Transverse colon (tissue), 4 donors: ENCODE data around the gene GABRG3. TPM values are rescaled to one million over a fixed set of nuclear protein-coding genes. Genes with fewer than 3 reads are reported as not detected.

Experiments
- DNase-seq: peaks from one replicate; pipeline ENCODE4 v3.0.0-alpha.2; 2019
- H3K27ac ChIP-seq, 4 donors: fragments of 200-600 bp; sonication (generic); 2 replicates each; pipeline ENCODE4 v1.5.1; 2016 to 2018; ENCODE audit warnings: inconsistent platforms in 4 of 4
- H3K27me3 ChIP-seq: fragments of 200-600 bp; sonication (generic); 2 replicates; pipeline ENCODE4 v1.5.1; 2017; ENCODE audit warnings: inconsistent platforms
- H3K36me3 ChIP-seq, 4 donors: fragments of 200-600 bp; sonication (generic); 2 replicates each; pipeline ENCODE4 v1.5.1; 2017 to 2019; ENCODE audit warnings: inconsistent platforms in 4 of 4
- H3K4me1 ChIP-seq, 4 donors: fragments of 200-600 bp; sonication (generic); 2 replicates each; pipeline ENCODE4 v1.5.1; 2017 to 2020; ENCODE audit warnings: inconsistent platforms in 4 of 4
- H3K4me3 ChIP-seq, 4 donors: fragments of 200-600 bp; sonication (generic); 1 replicate in 1 of 4; 2 replicates in 3 of 4; pipeline versions ENCODE4 v1.5.1 to v1.6.1; 2017 to 2019; ENCODE audit warnings: inconsistent platforms in 4 of 4
- H3K9me3 ChIP-seq, 2 donors: fragments of 200-600 bp; sonication (generic); 2 replicates each; pipeline ENCODE4 v1.5.1; 2017 to 2019; ENCODE audit warnings: inconsistent platforms in 2 of 2
- CTCF ChIP-seq, 5 experiments: fragments of 200-600 bp in 3 of 5; fragments of 450-650 bp in 2 of 5; sonication (generic) in 3 of 5; IDR thresholded peaks; 1 replicate in 2 of 5; 2 replicates in 3 of 5; pipeline ENCODE4 v1.5.1; 2016 to 2017; ENCODE audit warnings: antibody characterized with exemption in 5 of 5, inconsistent platforms in 3 of 5, mild to moderate bottlenecking in 2 of 5, moderate library complexity in 1 of 5
- EP300 ChIP-seq: sonication (generic); formaldehyde crosslinking; IDR thresholded peaks from one replicate; pipeline ENCODE4 v1.6.1; 2017; ENCODE audit warnings: antibody characterized with exemption, low read depth
- POLR2A ChIP-seq: fragments of 450-650 bp; IDR thresholded peaks from one replicate; pipeline ENCODE4 v1.6.1; 2016; ENCODE audit warnings: antibody characterized with exemption, mild to moderate bottlenecking, moderate library complexity
- POLR2AphosphoS5 ChIP-seq, 3 donors: sonication (generic); formaldehyde crosslinking; IDR thresholded peaks; one replicate each; pipeline ENCODE4 v1.6.1; 2016; ENCODE audit warnings: antibody characterized with exemption in 3 of 3
- WGBS, 2 donors: methylation state at CpG; one replicate each; pipeline ENCODE4 v1.1.5; 2018; ENCODE audit warnings: low coverage in 1 of 2; 5-methylcytosine and 5-hydroxymethylcytosine counted together
- in situ Hi-C, 4 donors: fragments of 200-750 bp; cut with MboI; loops; one replicate each; pipeline versions ENCODE4 v1.15.0 to v1.15.1; 2017; ENCODE audit warnings: low sequenced_read_pairs in 3 of 4, low pct_ligation_motif_present in 1 of 4, low pct_unique_long_range_greater_than_20kb in 1 of 4
- intact Hi-C: fragments of 100-400 bp; cut with DNase I; formaldehyde crosslinking; loops from one replicate; pipeline ENCODE4 v1.15.1; 2023; ENCODE audit warnings: low total_unique reads
- total RNA-seq, 4 donors: library from RNA; depleted of rRNA; stranded (reverse); fragments of >200 nt; gene quantifications; one replicate each; pipeline ENCODE4 v1.1.0, GENCODE V29; 2016

GABRG3 gene
- total RNA-seq, 4 donors from 2014 or later, result not detected

GRCh38 chr15:27327467-27328025 is 356.6 kb downstream of the GABRG3 start:
- in situ Hi-C loops, result no loop called here
- Histone ChIP-seq H3K9me3 (peaks cover 9 to 10% of the 10 kb centered on the region in 2 donors), H3K4me3 (no peak overlapping the region), H3K27me3 (no peaks in the 10 kb centered on the region), H3K36me3 (no peaks in the 10 kb centered on the region), H3K4me1 (no peaks in the 10 kb centered on the region), H3K27ac (no peak overlapping the region)
- DNase-seq, result no peak
- no peak for TF ChIP-seq EP300
- TF ChIP-seq POLR2AphosphoS5 (IDR thresholded peaks at IDR 0.05), result no peak
- no peak for TF ChIP-seq CTCF (IDR thresholded peaks at IDR 0.05)
- TF ChIP-seq POLR2A, result no peak
- 67 to 75% methylated on average over 2 to 8 of the region's 8 CpGs for WGBS, 2 donors
- intact Hi-C loops, result no loop called here

- Histone ChIP-seq H3K27ac (no peak overlapping the region), H3K4me1 (no peaks in the 10 kb centered on the region), H3K27me3 (no peaks in the 10 kb centered on the region), H3K9me3 (peaks cover 9 to 10% of the 10 kb centered on the region in 2 donors), H3K36me3 (no peaks in the 10 kb centered on the region), H3K4me3 (no peak overlapping the region)
- intact Hi-C loops (no loop called here), in situ Hi-C loops (no loop called here)
- DNase-seq, result no peak
- WGBS, 2 donors, result 34 to 73% methylated on average over 3 to 7 of the region's 7 CpGs
- TF ChIP-seq CTCF (IDR thresholded peaks at IDR 0.05), result no peak
- TF ChIP-seq POLR2AphosphoS5 (IDR thresholded peaks at IDR 0.05), result no peak
- no peak for TF ChIP-seq EP300
- no peak for TF ChIP-seq POLR2A
Measured at GRCh38 chr15:27328186-27328585, 357.2 kb downstream of the GABRG3 start.

- H3K9me3 ChIP-seq, result peaks cover 9 to 10% of the 10 kb centered on the region in 2 donors
Measured at GRCh38 chr15:27328608-27329007, 357.6 kb downstream of the GABRG3 start.

GRCh38 chr15:27330326-27330725 is 359.3 kb downstream of the GABRG3 start:
- in situ Hi-C loops, result no loop called here
- DNase-seq, result no peak
- intact Hi-C loops, result no loop called here

More at GRCh38 chr15:27328608-27329007, 357.6 kb downstream of the GABRG3 start:
- Histone ChIP-seq H3K36me3 (no peaks in the 10 kb centered on the region), H3K4me3 (no peak overlapping the region), H3K27me3 (no peaks in the 10 kb centered on the region), H3K4me1 (no peaks in the 10 kb centered on the region), H3K27ac (no peak overlapping the region)
- 81 to 83% methylated on average over 6 to 13 of the region's 13 CpGs for WGBS, 2 donors
- TF ChIP-seq POLR2A, result no peak
- no peak for TF ChIP-seq EP300
- no peak for TF ChIP-seq POLR2AphosphoS5 (IDR thresholded peaks at IDR 0.05)
- no peak for TF ChIP-seq CTCF (IDR thresholded peaks at IDR 0.05)
- in situ Hi-C loops, result no loop called here
- DNase-seq, result no peak
- intact Hi-C loops, result no loop called here

More at GRCh38 chr15:27330326-27330725, 359.3 kb downstream of the GABRG3 start:
- Histone ChIP-seq H3K36me3 (no peaks in the 10 kb centered on the region), H3K27me3 (no peaks in the 10 kb centered on the region), H3K27ac (no peak overlapping the region), H3K9me3 (peaks cover 3 to 7% of the 10 kb centered on the region in 2 donors), H3K4me3 (no peak overlapping the region), H3K4me1 (no peaks in the 10 kb centered on the region)
- WGBS, 2 donors, result 83 to 88% methylated on average over 5 of the region's 5 CpGs
- TF ChIP-seq POLR2AphosphoS5 (IDR thresholded peaks at IDR 0.05) (no peak), EP300 (no peak), CTCF (IDR thresholded peaks at IDR 0.05) (no peak), POLR2A (no peak)
